GM18520 (cell line): ENCODE results near the gene STRADA.
A peak's percentile ranks its signal among the peaks of the same experiment; 100 is the strongest.

ENCODE experiments used
- ATAC-seq: cut with Tn5 transposase; IDR thresholded peaks from one replicate; pipeline ENCODE4 v1.9.1; 2021; ENCODE audit not compliant: unreplicated experiment

Gene STRADA

GRCh38 chr17:63701868-63702720 is 39.5 kb downstream of the STRADA start:
- ATAC-seq, result no peak

DNA sequence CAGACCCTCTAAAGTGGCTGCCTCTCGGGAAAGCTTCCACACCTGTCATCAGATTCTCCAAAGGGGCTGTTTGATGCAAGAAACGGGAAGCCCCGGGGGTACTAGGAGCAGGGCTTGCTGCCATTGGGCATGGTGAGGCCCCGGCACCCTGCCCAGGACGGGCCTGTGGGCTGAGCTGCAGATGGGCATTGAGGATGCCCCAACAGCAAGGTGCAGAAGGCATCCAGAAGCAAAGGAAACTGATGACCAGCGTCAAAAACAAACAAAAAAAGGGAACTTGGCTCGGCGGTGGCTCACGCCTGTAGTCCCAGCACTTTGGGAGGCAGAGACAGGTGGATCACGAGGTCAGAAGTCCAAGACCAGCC is 40.2 kb downstream of the STRADA start:
- ATAC-seq, result no peak

DNA sequence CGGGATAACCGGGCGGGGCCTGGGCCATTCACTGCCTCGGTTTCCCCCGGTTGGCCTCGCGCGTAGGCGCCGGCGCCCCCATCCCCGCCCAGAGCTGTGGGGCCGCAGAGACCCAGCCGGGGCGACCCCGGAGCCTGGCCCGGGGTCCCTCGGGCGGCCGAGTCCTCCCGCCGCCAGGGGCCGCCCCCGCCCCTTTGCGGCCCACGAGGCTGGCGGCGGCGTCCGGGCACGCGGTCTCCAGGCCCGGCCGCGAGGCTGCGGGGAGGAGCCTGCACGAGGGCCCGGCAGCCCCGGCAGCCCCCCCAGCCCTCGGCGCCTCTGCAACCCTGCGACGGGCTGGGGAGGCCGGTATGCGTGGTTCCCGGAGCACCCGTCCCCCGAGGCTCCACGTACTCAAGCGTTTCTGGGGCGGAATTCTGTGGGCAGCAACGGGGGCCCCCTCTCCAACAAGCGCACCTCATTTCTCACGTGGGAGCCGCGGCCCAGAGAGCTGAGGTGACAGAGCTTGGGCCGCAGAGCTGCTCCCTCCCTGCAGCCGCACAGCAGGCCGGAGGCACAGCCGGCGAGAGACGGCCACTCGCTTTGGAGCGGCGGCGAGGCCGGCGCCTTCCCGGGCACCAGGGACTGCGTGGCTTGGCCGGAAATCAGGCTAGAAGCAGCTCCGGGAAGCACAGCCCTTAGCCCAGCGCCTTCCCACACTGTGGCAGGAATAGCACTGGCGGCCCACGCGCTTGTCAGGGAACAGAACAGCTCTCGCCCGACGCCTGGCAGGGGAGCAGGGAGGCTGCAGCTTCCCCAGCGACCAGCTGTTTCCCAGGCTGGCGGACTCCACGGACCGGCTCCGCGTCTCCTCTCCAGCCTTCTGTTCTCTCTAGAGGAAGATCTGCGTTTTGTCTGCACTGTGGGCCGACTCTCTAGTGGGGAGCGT is 40.8 kb downstream of the STRADA start:
- no peak for ATAC-seq

DNA sequence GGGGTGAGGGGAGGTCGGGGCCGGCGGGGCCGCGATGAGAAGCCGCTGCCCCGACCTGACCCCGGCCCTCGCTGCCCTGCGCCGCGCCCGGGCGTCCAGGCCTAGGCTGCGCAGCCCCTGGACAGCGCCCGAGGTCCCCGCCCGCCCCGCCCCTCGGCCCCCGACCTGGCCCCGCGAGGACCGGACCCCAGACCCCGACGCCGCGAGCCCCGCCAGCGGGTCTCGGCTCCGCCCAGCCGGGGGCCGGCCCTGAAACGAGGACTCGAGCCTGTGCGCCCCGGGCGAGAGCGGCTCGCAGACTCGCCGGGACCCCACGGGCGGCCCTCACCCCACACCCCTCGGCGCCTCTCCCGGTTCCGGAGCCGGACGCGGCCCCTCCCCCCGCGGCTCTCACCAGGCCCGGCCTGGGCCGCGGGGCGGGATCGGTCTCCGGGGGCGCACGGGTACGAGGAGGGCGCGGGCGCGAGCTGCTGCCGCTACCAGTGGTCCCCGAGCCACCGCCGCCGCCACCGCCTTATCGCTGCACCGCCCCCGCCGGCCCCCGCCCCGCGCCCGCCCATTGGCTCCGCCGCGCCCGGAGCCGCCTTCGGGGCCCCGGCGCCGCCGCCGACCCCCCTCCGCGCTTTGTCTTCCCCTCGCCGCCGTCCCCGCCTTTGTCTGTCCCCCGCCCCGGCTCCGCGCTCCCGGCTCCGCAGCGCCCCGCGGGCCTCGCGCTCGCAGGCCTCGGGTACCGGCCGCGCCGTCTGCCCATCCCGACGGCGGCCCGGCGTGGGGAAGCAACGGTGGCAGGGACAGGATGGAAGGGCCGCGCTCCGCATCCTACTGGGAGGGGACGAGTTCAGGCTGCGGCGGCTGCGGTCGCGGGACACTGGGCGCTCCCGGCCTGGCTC is 41.7 kb downstream of the STRADA start, which contains the start of gene LIMD2:
LIMD2 (minus strand) TSS at position 488 of the 890 bp plus-strand sequence. CDS start 827 bp downstream, outside the sequence.
- ATAC-seq, result no peak

DNA sequence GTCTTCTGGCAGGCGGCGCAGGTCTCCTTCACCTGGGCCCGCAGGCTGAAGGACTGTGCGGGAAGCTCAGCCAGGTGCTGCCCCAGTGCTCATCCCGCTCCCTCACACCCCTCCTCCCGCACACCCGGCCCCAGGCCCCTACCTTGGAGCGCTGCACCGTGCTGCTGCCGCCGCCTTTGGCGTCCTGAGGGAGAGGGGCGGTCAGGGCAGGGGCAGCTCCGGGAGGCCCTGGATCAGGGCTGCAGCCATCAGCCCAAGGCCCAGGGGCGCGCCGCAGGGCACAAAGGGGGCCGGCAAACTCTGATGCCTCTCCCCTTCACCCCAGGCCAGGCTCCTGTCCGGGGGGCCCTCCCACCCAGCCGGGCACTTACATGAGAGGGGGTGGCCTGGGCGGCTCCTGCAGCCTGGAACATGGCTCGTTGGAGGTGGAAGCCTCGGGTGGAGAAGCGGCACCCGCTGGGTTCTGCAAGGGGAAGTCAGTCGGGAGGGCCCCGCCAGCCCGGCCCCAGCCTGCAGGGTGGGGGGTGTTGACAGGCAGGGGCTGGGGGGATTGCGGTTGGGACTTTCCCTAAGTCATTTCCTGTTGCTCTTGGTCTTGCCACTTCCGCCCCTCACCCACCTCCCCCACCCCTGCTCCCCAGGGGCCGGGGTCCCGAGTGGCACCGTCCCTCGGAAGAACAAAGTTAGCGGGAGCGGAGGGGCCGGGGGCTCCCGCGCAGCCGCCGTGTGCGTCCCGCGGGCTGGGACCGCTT is 42.5 kb downstream of the STRADA start:
- ATAC-seq, result no peak

GRCh38 chr17:63698381-63698885 is 43.2 kb downstream of the STRADA start:
- no peak for ATAC-seq

GRCh38 chr17:63697341-63698286 is 44.0 kb downstream of the STRADA start:
- ATAC-seq, result peak; percentile 26

DNA sequence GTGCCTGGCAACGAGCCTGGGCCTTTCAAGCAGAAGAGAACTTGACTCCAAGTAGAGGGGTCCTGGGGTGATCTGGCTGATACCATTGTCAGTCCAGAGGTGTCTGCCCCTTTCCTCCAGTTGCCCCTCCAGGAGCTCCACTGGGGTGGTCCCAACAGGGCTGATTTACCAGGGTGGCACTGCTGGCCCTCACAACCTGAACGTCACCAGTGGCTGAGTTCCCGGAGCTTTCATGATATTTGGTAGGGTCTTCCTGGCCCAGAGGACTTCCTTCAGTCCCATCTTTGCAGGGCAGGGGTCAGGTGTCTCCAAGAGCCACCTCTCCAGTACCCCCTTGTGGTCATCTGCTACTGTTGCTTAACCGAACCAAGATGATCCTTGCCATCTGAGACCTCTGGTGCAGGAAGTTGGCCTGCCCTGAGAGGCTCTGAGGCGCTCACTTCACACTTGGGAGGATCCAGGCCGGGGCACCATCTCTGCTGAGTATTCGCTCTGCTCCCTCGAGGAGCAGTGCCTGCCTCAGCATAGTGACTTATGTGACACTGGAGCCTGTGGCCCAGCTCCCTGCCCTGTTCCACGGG is 45.1 kb downstream of the STRADA start:
- no peak for ATAC-seq

DNA sequence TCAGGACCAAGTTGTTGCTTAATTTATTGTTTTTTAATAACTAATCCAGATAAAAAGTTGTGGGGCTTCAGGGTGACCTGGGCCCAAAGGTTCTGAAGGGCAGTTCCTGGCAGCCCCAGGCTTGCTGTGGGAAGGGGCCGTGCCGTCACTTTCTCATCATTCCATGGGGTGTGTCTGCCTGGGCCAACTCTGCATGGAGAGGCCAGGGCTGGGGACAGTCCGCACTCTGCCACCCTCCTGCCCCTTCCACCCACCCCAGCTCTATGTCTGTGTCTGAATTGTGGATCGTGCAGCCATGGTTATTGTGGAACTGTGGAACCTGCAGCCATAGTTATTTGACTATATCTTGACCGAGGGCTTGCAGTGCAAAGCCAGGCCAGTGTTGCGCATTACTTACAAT is 45.7 kb downstream of the STRADA start:
- no peak for ATAC-seq

DNA sequence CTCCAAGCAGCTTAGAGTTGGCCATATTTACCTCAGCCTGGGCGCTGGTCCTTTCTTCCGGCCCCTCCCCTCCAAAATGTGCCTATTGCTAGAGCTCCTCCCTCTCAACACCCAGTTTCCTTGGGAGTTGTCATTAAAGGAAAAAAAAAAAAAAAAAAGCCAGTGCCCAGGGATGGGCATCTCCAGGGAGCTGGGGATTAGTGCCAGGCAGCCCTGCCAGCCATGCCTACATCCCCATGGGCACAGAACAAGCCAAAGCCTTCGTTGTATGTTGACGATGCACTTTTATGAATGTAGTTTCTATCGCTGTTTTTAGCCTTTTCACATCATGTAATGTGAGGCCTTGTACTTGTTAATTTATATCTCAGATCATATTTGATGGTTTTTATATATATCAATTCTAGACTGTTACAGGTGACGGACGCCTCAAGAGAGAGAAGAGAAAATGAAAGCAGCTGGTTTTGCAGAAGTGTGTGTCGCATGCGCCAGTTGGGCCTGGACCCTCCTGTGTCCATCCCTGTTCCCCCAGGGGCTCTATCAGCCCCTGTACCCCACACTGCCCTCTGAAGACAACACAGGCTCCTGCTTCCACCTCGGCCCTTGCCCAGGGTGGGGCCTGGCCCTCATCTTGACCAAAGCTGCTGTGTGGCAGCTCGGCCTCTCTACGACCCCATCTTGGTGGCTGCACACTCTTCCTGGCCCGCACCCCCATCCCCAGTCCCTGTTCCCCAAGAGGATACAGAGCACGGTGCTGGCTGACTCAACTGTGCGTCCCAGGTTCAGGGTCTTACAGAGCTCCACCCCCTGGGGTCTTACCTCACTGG is 46.4 kb downstream of the STRADA start:
- ATAC-seq, result no peak

- no peak for ATAC-seq
Measured at GRCh38 chr17:63694229-63694949, 47.2 kb downstream of the STRADA start.

DNA sequence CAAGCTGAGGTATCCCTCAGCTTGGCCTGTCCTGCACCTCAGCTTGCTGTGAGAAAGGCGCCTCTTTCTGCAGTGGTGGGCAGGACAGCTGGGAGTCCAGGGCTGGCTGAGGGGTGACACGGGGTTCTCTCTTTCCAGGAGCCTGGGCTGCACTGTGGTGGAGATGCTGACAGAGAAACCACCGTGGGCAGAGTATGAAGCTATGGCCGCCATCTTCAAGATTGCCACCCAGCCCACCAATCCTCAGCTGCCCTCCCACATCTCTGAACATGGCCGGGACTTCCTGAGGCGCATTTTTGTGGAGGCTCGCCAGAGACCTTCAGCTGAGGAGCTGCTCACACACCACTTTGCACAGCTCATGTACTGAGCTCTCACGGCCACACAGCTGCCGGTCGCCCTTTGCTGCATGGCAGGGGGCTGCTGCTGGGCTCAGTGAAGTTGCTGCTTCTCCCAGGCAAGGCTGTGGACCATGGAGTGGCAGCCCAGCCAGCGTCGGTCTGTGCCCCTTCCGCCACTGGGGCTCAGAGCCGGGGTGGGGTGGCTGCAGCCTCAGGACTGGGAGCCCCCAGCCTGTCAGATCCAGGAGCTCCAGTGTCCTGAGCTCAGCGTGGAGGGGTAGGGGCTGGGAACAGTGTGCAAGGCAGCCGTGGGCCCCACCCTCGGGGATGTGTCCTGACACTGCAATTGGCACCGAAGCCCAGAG is 48.0 kb downstream of the STRADA start:
- no peak for ATAC-seq

- ATAC-seq, result no peak
Measured at GRCh38 chr17:63692195-63692816, 49.3 kb downstream of the STRADA start.

- no peak for ATAC-seq
Measured at GRCh38 chr17:63689479-63689878, 52.1 kb downstream of the STRADA start.

- ATAC-seq, result no peak
Measured at GRCh38 chr17:63688396-63689020, 53.1 kb downstream of the STRADA start.
